HepG2 (cell line): ENCODE measurements around the gene GLDN. TPM values are rescaled to one million over a fixed set of nuclear protein-coding genes. Genes with fewer than 3 reads are reported as not detected.

Experiments
- ATF7 ChIP-seq, 2 experiments: fragments of 450-650 bp in 1 of 2; sonication (generic) in 1 of 2; formaldehyde crosslinking in 1 of 2; IDR thresholded peaks; 2 replicates each; pipeline versions ENCODE4 v1.4.0 to v1.6.1; 2016 to 2020; ENCODE audit warnings: antibody characterized with exemption in 1 of 2, mild to moderate bottlenecking in 1 of 2, missing genetic modification reagents in 1 of 2
- FOXP1 ChIP-seq, 2 experiments: fragments of 450-650 bp in 1 of 2; IDR thresholded peaks; 2 replicates each; pipeline ENCODE4 v1.6.1; 2017 to 2018; ENCODE audit warnings: antibody characterized with exemption in 1 of 2
- GLI4 ChIP-seq: sonication (generic); formaldehyde crosslinking; IDR thresholded peaks from 2 replicates; pipeline ENCODE4 v1.5.1; 2020; ENCODE audit warnings: missing genetic modification reagents, mild to moderate bottlenecking, moderate library complexity, borderline replicate concordance
- MIER3 ChIP-seq: IDR thresholded peaks from 2 replicates; pipeline ENCODE4 v1.6.1; 2016; ENCODE audit warnings: missing compliant biosample characterization, borderline replicate concordance
- PAXIP1 ChIP-seq: sonication (generic); formaldehyde crosslinking; conservative IDR thresholded peaks from 2 replicates; pipeline ENCODE4 v1.4.0; 2020; ENCODE audit warnings: mild to moderate bottlenecking, missing genetic modification reagents, moderate library complexity
- PCBP1 ChIP-seq: fragments of 200-400 bp; formaldehyde crosslinking; IDR thresholded peaks from 2 replicates; pipeline ENCODE4 v1.6.1; 2017; ENCODE audit warnings: mild to moderate bottlenecking, low read depth, low read length, borderline replicate concordance
- SATB2 ChIP-seq: sonication (generic); formaldehyde crosslinking; IDR thresholded peaks from 2 replicates; pipeline ENCODE4 v1.5.0; 2020; ENCODE audit warnings: missing genetic modification reagents
- ZNF317 ChIP-seq: sonication (generic); formaldehyde crosslinking; IDR thresholded peaks from 2 replicates; pipeline ENCODE4 v1.5.0; 2020; ENCODE audit warnings: mild to moderate bottlenecking, missing genetic modification reagents
- ZNF329 ChIP-seq: sonication (generic); formaldehyde crosslinking; IDR thresholded peaks from 2 replicates; pipeline ENCODE4 v1.9.0; 2021; ENCODE audit warnings: low read depth, mild to moderate bottlenecking, missing genetic modification reagents
- ZNF800 ChIP-seq: sonication (generic); formaldehyde crosslinking; IDR thresholded peaks from 2 replicates; pipeline ENCODE4 v1.4.0; 2020; ENCODE audit warnings: missing genetic modification reagents
- polyA plus RNA-seq, 8 experiments: library from polyadenylated mRNA; depleted of rRNA in 3 of 8; stranded (reverse) in 7 of 8; unstranded in 1 of 8; fragments of >200 nt; fragmentation: Illumina TruSeq in 4 of 8; extraction: Trizol in 4 of 8; gene quantifications; 2 replicates each; pipeline versions ENCODE4 v1.2.1 to v1.2.3, GENCODE V29; 2011 to 2016; ENCODE audit warnings: low read depth in 4 of 8, missing spikeins in 1 of 8, mixed read lengths in 1 of 8; ENCODE audit not compliant: insufficient read depth in 1 of 8
- total RNA-seq, 5 experiments: library from RNA; depleted of rRNA; stranded (reverse); fragments of >200 nt; fragmentation: Illumina TruSeq; extraction: Trizol; gene quantifications; 2 replicates each; pipeline ENCODE4 v1.2.3, GENCODE V29; 2016; ENCODE audit warnings: low read depth in 1 of 5
- TF ChIP-seq, protein P1 (sequence below): sonication (generic); formaldehyde crosslinking; IDR thresholded peaks from 2 replicates; pipeline ENCODE4 v1.4.0; 2020; ENCODE audit warnings: low read depth, missing genetic modification reagents
- TF ChIP-seq, protein P2 (sequence below): sonication (generic); formaldehyde crosslinking; IDR thresholded peaks from 2 replicates; pipeline ENCODE4 v1.4.0; 2020; ENCODE audit warnings: mild to moderate bottlenecking, missing genetic modification reagents, borderline replicate concordance
- TF ChIP-seq, protein P3 (sequence below): sonication (generic); formaldehyde crosslinking; IDR thresholded peaks from 2 replicates; pipeline ENCODE4 v1.5.1; 2020; ENCODE audit warnings: missing genetic modification reagents, mild to moderate bottlenecking, borderline replicate concordance

GLDN gene
- total and polyA plus RNA-seq, 2 of the 13 experiments (the other 11 are each of a cell fraction or from before 2014, with no cell fraction given), result 0.86 to 1.0 TPM

DNA sequence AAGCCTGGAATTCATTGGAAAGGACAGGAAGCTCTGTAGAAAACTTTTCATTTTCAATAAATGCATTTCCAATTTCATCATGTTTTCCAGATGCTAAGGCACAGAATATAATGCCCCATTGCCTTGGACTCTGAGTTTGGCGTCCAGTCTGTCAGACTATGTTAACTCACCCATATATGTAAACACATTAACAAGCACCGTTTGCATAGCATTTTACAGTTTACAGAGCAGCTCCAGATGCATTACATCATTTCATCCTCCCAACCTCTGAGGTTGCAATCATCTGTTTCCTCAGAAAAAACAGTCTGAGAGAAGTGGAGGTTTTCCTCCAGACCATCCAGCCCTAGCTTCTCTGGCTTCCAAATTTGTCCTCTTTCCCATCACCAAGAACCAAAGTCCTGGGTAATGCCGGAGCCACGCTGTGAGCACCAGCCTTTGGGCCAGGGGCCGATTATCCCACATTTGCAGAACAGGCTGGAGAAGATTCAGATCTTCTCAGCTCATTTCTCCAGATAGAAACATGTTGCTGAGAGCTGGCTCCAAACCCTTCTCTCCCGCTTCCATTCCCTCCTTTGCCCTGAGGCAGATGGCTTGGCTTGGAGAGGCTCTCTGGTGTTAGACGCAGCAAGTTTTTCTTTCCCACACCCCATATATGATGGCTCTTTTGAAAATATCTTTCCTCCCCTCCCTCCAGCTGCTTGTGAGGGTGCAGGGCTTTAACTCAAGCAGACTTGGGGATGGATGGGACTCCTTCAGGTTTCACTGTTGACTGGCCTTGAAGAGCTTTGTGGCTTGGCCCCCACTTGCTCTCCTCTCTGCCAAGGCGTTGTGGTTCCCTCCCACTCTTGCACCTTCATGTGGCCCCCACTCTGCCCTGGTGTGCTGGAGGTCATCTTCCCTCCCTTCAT lies 29.0 kb upstream of the GLDN start (continued):
- TF ChIP-seq, protein P1, sequence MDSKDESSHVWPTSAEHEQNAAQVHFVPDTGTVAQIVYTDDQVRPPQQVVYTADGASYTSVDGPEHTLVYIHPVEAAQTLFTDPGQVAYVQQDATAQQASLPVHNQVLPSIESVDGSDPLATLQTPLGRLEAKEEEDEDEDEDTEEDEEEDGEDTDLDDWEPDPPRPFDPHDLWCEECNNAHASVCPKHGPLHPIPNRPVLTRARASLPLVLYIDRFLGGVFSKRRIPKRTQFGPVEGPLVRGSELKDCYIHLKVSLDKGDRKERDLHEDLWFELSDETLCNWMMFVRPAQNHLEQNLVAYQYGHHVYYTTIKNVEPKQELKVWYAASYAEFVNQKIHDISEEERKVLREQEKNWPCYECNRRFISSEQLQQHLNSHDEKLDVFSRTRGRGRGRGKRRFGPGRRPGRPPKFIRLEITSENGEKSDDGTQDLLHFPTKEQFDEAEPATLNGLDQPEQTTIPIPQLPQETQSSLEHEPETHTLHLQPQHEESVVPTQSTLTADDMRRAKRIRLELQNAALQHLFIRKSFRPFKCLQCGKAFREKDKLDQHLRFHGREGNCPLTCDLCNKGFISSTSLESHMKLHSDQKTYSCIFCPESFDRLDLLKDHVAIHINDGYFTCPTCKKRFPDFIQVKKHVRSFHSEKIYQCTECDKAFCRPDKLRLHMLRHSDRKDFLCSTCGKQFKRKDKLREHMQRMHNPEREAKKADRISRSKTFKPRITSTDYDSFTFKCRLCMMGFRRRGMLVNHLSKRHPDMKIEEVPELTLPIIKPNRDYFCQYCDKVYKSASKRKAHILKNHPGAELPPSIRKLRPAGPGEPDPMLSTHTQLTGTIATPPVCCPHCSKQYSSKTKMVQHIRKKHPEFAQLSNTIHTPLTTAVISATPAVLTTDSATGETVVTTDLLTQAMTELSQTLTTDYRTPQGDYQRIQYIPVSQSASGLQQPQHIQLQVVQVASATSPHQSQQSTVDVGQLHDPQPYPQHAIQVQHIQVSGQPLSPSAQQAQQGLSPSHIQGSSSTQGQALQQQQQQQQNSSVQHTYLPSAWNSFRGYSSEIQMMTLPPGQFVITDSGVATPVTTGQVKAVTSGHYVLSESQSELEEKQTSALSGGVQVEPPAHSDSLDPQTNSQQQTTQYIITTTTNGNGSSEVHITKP (CRISPR knock-in tag), result no peak
- TF ChIP-seq SATB2 (CRISPR knock-in tag) (no peak), PAXIP1 (CRISPR knock-in tag) (peak; percentile 76), ATF7 (IDR thresholded peaks at IDR 0.05) (peak; percentile 90), ATF7 (CRISPR knock-in tag; IDR thresholded peaks at IDR 0.05) (peak; percentile 42; the same call in 1 of the 2 replicates), ZNF317 (CRISPR knock-in tag) (no peak), MIER3 (peak; percentile 72; the same call in 1 of the 2 replicates), ZNF800 (no peak), GLI4 (CRISPR knock-in tag) (no peak), PCBP1 (no peak), ZNF329 (no peak), FOXP1 (IDR thresholded peaks at IDR 0.05) (peak; percentile 53; the same call in 1 of the 2 replicates), FOXP1 (CRISPR knock-in tag; IDR thresholded peaks at IDR 0.05) (peak; percentile 91)
- TF ChIP-seq, protein P2, sequence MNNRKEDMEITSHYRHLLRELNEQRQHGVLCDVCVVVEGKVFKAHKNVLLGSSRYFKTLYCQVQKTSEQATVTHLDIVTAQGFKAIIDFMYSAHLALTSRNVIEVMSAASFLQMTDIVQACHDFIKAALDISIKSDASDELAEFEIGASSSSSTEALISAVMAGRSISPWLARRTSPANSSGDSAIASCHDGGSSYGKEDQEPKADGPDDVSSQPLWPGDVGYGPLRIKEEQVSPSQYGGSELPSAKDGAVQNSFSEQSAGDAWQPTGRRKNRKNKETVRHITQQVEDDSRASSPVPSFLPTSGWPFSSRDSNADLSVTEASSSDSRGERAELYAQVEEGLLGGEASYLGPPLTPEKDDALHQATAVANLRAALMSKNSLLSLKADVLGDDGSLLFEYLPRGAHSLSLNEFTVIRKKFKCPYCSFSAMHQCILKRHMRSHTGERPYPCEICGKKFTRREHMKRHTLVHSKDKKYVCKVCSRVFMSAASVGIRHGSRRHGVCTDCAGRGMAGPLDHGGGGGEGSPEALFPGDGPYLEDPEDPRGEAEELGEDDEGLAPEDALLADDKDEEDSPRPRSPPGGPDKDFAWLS (CRISPR knock-in tag), result no peak
- TF ChIP-seq, protein P3, sequence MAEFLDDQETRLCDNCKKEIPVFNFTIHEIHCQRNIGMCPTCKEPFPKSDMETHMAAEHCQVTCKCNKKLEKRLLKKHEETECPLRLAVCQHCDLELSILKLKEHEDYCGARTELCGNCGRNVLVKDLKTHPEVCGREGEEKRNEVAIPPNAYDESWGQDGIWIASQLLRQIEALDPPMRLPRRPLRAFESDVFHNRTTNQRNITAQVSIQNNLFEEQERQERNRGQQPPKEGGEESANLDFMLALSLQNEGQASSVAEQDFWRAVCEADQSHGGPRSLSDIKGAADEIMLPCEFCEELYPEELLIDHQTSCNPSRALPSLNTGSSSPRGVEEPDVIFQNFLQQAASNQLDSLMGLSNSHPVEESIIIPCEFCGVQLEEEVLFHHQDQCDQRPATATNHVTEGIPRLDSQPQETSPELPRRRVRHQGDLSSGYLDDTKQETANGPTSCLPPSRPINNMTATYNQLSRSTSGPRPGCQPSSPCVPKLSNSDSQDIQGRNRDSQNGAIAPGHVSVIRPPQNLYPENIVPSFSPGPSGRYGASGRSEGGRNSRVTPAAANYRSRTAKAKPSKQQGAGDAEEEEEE (CRISPR knock-in tag), result 0 out of 2 replicates have a peak, but pooled peaks have one; percentile 47
